ENCODE data around the gene MTX2.

DNA sequence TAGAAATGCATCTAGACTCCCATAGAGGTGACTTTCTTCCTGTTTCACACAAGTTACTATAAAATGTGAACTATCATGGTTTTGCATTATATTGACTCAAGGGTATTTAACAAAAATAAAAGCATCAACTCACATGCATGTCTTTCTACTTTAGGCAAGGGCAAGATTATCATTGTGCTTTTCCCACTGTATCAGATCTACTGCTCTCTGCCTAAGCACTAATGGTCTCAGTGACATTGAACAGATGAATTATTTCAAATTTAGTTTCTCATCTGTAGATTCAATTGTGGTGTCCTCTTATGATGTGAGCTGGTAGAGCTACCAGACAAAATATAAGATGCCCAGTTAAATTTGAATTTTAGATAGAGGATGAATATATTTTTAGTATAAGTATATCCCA is 113.9 kb downstream of the MTX2 start:
- TF ChIP-seq POLR2A (IDR thresholded peaks at IDR 0.05; ENCODE audit: low read depth, low read length) (no peak), SP1 (IDR thresholded peaks at IDR 0.05; ENCODE audit: low read depth, low read length) (no peak), REST (IDR thresholded peaks at IDR 0.05; ENCODE audit: low read depth, low read length) (no peak), POLR2AphosphoS5 (IDR thresholded peaks at IDR 0.05; ENCODE audit: low read length) (no peak), ESRRA (IDR thresholded peaks at IDR 0.05; ENCODE audit: low read length) (no peak), CHD2 (IDR thresholded peaks at IDR 0.05; ENCODE audit: borderline replicate concordance, low read depth, low read length) (no peak), SRF (IDR thresholded peaks at IDR 0.05; ENCODE audit: low read depth in 2 of 2, low read length in 2 of 2) (no peak), MXI1 (IDR thresholded peaks at IDR 0.05; ENCODE audit: low read depth, low read length) (no peak), NRF1 (conservative IDR thresholded peaks at IDR 0.05; ENCODE audit: low read depth, low read length) (no peak), ATF2 (IDR thresholded peaks at IDR 0.05; ENCODE audit: low read length) (no peak)
- TF ChIP-seq, protein P1, sequence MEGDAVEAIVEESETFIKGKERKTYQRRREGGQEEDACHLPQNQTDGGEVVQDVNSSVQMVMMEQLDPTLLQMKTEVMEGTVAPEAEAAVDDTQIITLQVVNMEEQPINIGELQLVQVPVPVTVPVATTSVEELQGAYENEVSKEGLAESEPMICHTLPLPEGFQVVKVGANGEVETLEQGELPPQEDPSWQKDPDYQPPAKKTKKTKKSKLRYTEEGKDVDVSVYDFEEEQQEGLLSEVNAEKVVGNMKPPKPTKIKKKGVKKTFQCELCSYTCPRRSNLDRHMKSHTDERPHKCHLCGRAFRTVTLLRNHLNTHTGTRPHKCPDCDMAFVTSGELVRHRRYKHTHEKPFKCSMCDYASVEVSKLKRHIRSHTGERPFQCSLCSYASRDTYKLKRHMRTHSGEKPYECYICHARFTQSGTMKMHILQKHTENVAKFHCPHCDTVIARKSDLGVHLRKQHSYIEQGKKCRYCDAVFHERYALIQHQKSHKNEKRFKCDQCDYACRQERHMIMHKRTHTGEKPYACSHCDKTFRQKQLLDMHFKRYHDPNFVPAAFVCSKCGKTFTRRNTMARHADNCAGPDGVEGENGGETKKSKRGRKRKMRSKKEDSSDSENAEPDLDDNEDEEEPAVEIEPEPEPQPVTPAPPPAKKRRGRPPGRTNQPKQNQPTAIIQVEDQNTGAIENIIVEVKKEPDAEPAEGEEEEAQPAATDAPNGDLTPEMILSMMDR (IDR thresholded peaks at IDR 0.05 in 2 of 3, conservative IDR thresholded peaks at IDR 0.05 in 1 of 3; ENCODE audit: control insufficient read depth in 2 of 3, extremely low read depth in 1 of 3, insufficient read depth in 1 of 3, low read depth in 3 of 3, low read length in 3 of 3) = no peak
- TF ChIP-seq, protein P2, sequence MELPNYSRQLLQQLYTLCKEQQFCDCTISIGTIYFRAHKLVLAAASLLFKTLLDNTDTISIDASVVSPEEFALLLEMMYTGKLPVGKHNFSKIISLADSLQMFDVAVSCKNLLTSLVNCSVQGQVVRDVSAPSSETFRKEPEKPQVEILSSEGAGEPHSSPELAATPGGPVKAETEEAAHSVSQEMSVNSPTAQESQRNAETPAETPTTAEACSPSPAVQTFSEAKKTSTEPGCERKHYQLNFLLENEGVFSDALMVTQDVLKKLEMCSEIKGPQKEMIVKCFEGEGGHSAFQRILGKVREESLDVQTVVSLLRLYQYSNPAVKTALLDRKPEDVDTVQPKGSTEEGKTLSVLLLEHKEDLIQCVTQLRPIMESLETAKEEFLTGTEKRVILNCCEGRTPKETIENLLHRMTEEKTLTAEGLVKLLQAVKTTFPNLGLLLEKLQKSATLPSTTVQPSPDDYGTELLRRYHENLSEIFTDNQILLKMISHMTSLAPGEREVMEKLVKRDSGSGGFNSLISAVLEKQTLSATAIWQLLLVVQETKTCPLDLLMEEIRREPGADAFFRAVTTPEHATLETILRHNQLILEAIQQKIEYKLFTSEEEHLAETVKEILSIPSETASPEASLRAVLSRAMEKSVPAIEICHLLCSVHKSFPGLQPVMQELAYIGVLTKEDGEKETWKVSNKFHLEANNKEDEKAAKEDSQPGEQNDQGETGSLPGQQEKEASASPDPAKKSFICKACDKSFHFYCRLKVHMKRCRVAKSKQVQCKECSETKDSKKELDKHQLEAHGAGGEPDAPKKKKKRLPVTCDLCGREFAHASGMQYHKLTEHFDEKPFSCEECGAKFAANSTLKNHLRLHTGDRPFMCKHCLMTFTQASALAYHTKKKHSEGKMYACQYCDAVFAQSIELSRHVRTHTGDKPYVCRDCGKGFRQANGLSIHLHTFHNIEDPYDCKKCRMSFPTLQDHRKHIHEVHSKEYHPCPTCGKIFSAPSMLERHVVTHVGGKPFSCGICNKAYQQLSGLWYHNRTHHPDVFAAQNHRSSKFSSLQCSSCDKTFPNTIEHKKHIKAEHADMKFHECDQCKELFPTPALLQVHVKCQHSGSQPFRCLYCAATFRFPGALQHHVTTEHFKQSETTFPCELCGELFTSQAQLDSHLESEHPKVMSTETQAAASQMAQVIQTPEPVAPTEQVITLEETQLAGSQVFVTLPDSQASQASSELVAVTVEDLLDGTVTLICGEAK (IDR thresholded peaks at IDR 0.05; ENCODE audit: borderline replicate concordance) = no peak
